ENCODE data around the gene PLXNA4.

Gene PLXNA4

DNA sequence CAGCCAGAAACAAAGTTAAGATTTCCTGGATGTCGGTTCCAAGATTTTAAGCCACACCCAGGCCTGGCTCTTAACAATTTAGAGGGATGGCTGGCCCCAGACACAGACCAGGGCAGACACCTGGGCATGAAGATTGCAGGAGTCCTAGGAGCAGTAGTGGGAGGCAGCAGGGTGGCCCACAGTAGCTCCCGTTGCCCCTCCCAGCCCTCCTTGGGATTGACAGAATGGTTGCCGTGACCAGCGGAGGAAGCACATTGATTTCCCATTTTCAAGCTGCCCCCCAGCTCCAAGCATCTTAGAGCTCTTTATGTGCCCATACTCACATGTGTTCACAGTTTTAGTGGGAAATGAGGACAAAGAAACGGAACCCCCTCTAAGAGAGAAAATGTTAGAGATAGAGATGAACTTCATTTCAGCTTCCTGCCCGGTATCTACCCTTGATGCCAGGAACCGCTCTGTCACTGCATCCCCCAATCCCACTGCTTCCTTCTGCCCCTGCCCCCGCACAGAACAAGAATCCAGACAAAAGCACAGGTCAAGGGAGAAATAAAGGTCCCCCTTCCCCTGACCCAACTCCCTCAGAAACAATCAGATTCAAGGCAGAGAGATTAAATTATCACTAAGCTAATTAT lies 101.1 kb downstream of the PLXNA4 start:
- no peak for DNase-seq (ENCODE audit: low spot score)
- no peak for FAIRE-seq

DNA sequence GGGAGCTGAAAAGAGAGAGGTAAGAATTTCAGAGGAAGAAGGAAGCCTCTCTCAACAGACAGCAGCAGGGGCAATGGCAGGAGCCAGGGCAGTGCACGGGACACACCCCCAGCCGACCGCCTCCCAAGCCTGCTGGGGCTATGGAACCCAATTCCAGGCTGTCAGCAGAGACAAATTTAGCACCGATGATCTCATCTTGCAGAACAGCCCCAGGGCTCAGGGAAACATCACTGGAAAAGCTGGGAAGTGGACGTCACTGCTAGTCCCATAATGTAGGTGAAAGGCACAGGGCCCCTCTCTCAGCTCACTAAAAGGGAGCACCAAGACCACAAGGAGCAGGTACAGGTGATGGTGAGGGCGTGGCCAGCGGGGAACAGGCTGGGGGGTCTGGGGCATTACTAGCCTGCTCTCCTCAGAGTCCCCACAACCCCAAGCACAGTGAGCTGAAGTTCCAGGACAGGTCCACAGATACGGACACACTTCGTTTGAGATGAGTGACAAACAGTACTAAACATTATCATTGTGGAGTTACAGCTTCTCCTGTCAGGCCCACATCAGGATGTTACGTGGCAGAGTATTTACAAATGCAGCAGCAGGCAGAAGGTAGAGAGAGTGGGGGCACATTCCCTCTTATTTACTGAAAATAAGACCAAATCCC lies 103.7 kb downstream of the PLXNA4 start:
- FAIRE-seq (no peak), DNase-seq (ENCODE audit: low spot score) (no peak)

DNA sequence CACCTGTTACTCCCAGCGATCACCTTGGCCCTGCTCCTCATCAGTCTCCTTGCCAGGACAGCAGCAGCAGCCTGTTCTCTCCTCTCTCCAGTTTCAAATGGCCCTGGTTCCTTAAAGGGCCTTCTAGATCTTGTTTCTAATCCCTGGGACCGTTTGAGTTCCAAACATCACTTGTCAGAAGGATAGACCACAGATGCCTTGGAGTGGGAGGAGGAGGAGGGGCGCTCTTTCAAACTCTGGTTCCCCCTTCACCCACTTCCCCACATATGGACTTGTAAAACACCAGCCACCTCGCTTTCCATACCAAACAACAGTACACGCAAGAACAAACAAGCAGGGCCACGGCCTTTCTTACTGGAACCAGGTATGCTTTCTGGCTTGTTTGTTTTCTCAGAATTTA lies 104.8 kb downstream of the PLXNA4 start:
- FAIRE-seq = no peak

DNA sequence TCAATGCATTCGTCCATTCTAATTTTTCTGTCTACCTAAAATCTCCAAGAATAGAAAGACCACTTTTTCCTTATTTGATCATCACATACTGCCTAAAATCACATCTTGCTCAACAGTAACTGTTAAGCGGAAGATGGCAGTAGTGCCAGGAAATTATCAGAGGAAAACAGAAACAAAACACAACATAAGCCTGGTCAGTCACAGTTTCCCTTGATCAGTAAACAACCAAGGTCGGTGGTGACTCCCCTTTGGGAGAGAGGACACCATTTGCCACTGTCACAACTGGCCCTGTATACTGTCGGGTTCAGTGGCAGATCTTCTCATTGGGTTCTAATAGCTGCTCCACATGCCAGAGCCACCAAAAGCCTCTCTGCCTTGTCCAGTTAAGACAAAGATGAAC lies 106.6 kb downstream of the PLXNA4 start:
- FAIRE-seq = no peak
- no peak for DNase-seq (ENCODE audit: low spot score)

More for the DNA sequence above, 104.8 kb downstream of the PLXNA4 start:
- no peak for DNase-seq (ENCODE audit: low spot score)

DNA sequence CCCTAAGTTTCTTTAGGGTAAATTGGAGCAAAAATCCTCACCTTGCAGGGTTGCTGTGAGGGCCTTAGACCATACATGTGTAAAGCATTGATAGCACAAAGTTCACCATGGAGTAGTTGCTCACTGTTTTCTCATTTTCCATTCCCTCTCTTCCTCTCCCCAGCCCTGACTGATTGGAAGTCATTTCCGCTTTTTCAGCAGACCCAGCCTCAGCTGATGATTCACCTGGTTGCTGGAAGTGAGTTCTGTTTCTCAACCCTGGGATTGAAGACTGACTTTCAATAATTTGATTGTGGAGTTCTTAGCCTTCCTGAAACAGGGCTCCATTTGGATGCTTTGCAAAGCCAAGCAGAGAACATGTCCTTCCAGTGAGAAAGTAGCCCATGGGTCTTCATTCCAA lies 107.0 kb downstream of the PLXNA4 start:
- FAIRE-seq = no peak

DNA sequence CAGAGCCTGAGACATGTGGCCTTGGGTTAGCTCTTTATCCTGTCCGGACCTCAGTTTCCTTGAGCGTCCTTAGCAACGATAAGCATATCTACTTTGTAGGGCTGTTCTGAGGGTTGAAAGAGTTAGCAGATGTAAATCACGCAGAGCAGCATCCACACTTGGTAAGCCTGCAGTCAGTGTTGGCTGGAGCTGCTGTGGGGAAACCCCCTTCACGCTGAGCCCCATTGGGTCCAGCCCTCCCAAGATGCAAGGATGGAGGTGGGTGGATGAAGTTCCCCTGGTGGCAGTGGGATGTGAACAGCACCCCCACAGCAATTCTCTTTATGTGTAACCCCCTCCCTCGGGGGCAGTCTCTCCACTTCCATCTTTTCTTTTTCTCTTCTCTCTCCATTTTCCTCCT lies 109.9 kb downstream of the PLXNA4 start:
- no peak for DNase-seq (ENCODE audit: low spot score)
- FAIRE-seq = no peak

More for the DNA sequence above, 107.0 kb downstream of the PLXNA4 start:
- DNase-seq (ENCODE audit: low spot score) = no peak

DNA sequence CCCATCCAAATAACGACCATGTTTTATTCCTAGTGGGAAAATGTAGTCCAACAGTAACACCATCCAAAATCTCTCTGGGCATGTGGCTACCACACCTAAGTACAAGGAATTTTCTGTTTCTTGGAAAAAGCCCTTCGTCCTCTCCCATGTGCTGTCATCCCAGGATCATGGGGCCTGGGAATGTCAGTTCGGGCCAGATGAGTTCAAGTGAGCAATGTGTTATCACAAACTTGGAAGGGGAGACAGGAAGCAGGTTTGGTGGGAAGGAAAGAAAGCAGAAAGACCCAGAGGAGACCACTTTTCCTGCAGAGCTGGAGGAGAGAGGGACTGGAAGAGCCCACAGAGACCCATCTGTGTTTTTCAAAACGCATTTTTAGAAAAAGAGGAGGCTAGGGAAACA lies 110.8 kb downstream of the PLXNA4 start:
- FAIRE-seq (no peak), DNase-seq (ENCODE audit: low spot score) (no peak)

DNA sequence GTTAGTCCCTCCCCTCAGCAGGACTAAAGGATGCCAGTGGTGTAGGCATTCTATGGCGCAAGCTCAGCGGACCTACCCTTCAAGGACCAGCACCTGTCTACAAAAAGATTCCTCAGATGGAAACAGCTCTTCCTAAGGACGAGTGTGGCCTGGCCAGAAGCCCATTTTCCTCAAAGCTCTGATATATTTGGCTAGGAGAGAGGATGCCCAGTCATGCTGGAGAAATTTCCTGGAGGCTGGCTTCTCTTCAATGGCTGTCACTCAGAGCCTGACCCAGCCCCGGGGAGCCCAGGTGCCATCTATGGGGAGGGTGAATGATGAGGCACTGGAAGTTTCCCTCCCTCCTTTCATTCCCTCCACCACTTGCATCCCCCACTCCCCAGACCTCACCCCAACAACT lies 111.5 kb downstream of the PLXNA4 start:
- no peak for DNase-seq (ENCODE audit: low spot score)
- no peak for FAIRE-seq

DNA sequence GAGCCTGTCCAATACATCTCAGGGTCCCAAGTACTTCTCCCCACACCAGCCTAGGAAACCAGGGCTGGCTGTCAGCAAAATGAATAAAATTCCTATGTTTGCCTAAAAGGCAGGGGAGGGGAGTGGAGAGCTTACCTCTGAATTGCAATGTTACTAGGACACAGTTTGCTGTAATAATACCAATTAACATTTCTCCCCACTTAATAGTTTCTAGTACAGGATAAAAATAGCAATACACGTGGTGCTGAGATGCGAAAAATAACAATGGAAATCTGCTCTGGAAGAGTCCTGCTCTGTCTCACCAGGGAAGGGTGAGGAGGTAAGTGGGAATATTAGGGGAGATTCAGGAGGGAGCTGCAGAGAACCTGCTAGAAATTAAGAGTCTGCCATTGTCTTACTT lies 112.3 kb downstream of the PLXNA4 start:
- FAIRE-seq = no peak
- no peak for DNase-seq (ENCODE audit: low spot score)

DNA sequence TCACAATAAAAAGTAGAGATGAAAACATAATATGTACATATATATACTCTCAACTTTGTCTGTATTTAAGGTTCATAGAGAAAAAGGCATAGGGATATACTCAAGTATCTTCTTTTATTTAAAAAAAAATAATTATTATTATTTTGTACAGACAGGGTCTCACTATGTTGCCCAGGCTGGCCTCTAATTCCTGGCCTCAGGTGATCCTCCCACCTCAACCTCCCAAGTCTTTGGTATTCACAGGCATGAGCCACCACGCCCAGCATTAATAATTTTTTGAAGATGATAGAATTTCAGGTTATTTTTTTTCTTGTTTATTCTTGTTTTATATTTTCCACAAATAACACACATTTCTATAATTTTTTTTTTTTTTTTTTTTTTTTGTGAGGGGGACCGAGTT lies 113.8 kb downstream of the PLXNA4 start:
- no peak for FAIRE-seq

DNA sequence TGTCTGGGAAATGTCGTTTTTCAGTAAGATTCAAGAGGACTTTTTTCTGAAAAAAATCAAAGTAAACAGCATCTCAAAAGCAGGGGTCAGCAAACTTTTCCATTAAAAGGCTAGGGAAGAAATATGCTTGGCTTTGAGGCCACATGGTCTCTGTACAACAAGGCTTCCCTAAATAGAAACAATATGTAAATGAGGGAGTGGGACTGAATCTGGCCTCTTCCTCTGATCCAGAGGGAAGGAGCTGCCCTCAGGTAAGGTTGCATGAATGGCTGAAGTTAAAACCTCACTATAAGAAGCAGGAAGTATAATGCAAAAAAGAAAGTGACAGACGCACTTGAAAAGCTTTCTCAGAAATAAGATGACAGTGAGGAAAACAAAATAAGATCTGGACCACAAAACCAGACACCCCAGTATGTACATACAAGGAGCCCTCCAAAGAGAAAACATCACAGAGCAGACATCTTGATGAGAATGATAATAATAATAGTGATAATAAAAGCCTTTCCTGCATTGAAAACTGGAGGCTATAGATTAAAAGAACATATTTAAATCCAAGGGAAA lies 115.2 kb downstream of the PLXNA4 start:
- FAIRE-seq (no peak), DNase-seq (ENCODE audit: low spot score) (no peak)

More for the DNA sequence above, 113.8 kb downstream of the PLXNA4 start:
- DNase-seq (ENCODE audit: low spot score) = no peak

DNA sequence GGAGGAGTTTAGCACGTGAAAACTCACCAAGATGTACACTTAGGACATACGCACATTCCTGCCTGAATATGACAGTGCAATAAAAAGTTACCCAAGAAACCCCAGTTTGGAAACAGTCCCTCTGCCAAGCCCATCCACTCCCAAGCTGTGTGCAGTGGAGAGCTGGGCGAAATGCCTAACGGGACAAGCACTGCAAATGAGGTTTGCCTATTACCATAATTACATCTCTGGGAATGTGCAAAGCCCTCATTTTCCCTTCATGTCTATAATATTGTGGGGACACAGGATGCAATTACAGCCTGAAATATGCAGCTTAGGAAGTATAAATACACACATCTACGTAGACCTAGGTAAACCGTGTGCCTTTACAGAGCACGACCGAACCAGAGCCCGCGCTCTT lies 117.5 kb downstream of the PLXNA4 start:
- FAIRE-seq = no peak
- no peak for DNase-seq (ENCODE audit: low spot score)

DNA sequence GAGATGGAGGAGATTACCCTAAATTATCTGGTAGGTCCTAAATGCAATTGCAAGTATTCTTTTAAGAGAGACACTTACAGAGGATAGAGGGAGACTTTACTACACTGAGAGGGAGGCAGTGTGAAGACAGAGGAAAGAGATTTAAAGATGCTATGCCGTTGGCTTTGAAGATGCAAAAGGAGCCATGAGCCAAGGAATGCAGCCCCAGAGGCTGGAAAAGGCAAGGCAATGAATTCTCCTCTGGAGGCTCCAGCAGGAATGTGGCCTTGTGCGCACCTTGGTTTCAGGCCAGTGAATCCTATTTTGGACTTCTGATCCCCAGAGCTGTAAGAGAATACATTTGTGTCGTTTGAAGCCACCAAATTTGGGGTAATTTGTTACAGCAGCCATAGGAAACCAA lies 118.6 kb downstream of the PLXNA4 start:
- FAIRE-seq (no peak), DNase-seq (ENCODE audit: low spot score) (no peak)

DNA sequence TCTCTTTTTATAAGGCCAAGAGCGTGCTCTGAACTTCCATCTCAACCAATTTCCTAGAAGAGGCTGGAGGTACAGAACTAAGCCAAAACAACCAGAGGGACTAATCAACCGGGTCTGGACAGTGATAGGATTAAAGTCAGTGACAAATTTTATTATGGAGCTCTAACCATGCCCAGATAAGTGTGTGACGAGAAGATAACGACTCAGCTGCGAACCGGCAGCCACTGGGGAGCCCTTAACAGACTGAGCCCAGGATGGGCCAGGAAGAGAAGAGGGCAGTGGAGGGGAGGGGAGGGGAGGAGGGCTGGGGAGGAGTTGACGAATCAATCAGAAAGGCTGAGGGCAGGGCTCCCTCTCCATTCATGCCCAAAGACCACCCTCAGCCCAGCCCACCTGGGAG lies 119.9 kb downstream of the PLXNA4 start:
- FAIRE-seq (no peak), DNase-seq (ENCODE audit: low spot score) (no peak)

DNA sequence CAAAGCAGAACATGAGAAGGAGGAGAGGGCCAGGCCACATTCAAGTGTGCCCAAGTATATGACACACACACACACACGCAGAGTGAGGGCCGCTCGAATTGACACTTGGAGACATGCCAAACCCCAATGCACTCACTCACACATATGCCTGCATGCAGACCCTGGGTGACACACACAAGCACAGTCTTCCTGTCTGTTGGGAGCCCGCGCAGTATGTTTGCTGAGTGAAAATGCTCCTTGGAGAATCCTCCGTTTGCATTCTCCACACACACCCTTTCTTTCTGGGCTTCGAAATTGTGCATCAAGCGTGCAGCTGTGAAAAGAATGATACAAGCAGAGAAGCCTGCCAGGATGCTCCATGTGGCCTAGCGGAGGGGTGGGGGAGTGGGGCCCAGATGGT lies 120.9 kb downstream of the PLXNA4 start:
- DNase-seq (ENCODE audit: low spot score) = no peak
- FAIRE-seq = no peak

DNA sequence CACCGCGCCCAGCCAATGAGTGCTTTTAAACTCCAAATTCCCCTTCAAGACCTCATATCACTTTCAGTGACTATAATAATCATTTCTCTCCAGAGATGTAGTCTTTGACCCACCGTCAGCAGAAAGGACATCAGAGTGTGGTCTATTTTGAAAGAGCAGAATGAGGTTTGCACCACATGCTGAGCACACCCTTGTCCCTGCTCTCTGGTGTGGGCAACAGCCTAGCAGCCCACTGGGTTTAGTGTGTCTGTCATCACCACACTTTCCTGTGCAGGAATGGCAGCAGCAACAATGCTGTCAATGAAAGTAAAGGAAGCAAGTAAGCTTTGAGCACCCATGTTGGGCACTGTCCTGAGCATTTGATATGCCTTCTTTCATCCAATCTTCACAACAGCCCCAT lies 122.4 kb downstream of the PLXNA4 start:
- DNase-seq (ENCODE audit: low spot score) = no peak
- no peak for FAIRE-seq

DNA sequence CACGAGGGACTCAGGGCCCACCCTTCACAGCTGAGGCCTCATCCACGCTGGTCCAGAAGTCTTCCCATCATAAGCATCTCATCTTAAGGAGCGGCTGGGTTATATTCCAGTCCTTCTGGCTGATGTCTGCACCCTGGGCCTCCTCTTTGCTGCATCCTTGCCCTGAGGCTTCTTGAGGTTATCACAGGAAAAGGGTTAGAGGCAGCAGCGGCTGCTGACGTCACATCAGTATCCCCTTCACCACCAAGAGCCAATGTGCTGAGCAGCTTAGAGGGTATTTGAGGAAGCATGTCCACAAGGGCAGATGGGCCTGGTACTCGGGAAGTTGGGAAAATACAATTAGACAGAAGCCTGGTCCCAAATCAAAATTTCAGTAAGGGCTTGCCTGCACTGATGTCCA lies 125.1 kb downstream of the PLXNA4 start:
- no peak for FAIRE-seq

DNA sequence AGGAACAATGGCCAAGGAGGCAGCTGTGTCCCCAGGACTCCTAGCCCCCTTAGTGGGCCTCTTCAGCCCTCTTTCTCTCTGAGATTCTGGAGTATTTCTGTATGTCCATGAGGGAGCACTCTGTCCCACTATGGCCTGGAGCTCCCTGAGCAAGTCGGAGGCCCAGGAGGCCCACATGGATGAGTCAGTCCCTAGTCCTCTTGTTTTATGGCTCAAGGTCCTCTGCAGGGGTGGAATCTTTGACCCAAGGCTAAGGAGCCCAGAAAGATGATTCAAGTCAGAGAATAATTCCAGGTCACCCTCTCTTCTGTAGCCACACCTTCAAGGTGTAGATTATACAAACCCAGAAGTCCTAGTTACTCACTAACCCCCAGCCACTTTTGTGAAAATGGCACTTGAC lies 125.6 kb downstream of the PLXNA4 start:
- FAIRE-seq (no peak), DNase-seq (ENCODE audit: low spot score) (no peak)

More for the DNA sequence above, 125.1 kb downstream of the PLXNA4 start:
- DNase-seq (ENCODE audit: low spot score) = no peak

DNA sequence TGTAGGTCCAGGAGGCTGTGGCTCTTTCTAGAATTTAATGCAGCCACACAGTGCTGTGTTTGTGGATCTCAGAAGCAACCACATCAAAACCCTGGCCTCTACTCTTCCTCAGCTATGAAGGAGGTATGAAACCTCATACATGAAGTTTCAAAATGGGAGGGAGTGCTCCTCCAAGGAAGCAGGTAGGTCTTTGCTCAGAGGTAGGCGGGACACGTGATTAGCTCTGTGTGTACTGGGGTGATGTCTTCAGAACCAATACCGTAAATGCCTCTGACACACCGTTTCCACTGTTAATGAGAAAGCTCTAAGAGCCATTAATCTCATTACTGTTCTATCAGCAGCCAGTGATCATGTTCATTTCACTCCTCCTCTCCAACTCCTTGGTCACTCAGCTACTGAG lies 126.1 kb downstream of the PLXNA4 start:
- no peak for FAIRE-seq
- DNase-seq (ENCODE audit: low spot score) = no peak

DNA sequence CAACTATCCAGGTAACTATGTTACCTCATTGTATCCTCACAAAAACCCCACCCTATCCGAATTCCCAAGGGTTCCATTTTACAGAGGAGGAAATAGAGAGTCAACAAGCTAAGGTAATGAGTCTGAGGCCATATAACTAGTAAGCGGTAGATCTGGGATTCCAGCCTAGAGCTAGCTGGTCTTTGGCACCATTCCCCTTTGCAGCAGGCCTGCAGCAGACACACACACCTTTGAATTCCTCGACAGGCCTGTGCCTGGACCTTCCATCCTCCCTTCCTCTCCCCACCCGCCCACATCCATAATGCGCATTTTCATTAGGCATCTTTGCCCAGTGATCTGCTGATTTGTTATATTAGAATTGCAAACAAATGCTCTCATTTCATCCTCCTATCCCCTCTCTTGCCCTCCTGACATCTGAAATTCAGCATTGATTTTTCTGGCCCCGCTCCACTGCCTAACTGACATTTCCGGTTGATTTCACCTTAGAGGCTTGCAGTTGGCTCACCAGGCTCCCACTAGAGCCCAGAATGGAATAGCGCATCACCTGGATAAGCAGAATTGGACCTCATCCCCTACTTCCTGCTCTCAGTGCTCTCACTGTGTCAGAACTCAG lies 129.5 kb downstream of the PLXNA4 start:
- DNase-seq (ENCODE audit: low spot score) (no peak), FAIRE-seq (no peak)

DNA sequence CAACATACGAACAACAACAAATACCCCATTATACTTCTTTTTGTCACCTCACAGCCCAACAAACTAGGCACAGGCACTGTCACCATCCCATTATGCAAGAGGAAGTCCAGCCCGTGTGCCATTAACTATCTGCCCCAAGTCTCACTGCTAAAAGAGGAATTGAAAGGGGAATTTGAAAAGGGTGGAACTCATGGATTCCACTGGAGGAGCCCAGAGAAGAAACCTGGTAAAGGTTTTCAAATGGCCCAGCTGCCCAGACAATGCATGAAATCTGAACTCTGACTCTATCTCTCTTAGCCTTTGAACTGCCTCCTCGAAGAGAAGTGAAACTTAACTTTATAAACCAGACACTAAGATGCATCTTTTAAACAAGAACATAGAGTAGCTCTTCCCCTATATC lies 130.0 kb downstream of the PLXNA4 start:
- DNase-seq (ENCODE audit: low spot score) (no peak), FAIRE-seq (no peak)

DNA sequence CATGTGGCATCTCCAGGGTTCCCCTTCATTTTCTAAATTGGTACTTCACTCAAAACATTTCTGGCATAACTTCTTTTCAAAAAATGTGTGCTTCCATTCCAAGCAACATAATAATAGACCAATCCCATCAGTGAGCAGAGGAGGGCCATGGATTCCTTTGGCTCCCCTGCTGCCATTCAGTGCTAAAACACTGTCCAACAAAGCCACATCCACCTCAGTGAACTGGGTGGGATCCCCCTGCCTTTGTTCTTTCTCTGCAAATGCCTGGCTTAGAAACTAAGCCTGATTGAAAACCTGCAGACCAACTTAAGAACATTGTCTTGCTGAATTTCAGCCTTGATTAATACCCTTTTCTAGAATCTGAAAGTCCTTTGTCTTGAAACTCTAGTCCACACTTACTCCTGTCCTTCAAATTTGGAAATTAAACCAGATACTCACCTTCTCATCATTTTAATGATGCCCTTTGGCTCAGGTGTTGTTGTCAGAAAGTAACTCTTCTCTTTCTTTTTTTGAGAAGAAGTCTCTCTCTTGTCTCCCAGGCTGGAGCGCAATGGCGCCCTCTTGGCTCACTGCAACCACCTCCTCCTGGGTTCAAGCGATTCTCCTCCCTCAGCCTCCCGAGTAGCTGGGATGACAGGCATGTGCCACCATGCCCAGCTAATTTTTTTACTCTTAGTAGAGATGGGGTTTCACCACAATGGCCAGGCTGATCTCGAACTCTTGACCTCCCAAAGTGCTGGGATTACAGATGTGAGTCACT lies 132.3 kb downstream of the PLXNA4 start:
- FAIRE-seq = no peak
- DNase-seq (ENCODE audit: low spot score) = no peak

Measured in RCC 7860 (cell line).